Right lobe of liver (tissue), 4 donors: Measurements from ENCODE around the gene EFHD1.

ENCODE experiments used
- CTCF ChIP-seq, 4 donors: fragments of 200-600 bp in 3 of 4; fragments of 450-650 bp in 1 of 4; IDR thresholded peaks; one replicate each; pipeline versions ENCODE4 v1.5.1 to v1.8.0; 2016 to 2022; ENCODE audit warnings: antibody characterized with exemption in 4 of 4, mild to moderate bottlenecking in 2 of 4
- POLR2A ChIP-seq: fragments of 450-650 bp; IDR thresholded peaks from one replicate; pipeline ENCODE4 v1.6.1; 2017; ENCODE audit warnings: antibody characterized with exemption, mild to moderate bottlenecking
- donor health status: DM: no; HTN: no; CAD: no.
- donor health status: DM: no; HTN: no; CAD: no.
- donor health status: DM: no; HTN: yes; CAD: no.

- TF ChIP-seq CTCF (IDR thresholded peaks at IDR 0.05) (no peak), POLR2A (no peak)
Measured at GRCh38 chr2:232714969-232715368, 81.6 kb downstream of the EFHD1 start.
